GM19324 (cell line): Measurements from ENCODE around the gene LDHB.
A peak's percentile ranks its signal among the peaks of the same experiment; 100 is the strongest.
"Not testable (repeated sequence)": the region's sequence is repeated elsewhere in the genome, so short reads cannot be mapped to it uniquely, and the experiment has no call there.

Experiments
- ATAC-seq: cut with Tn5 transposase; IDR thresholded peaks from one replicate; pipeline ENCODE4 v1.9.1; 2021; ENCODE audit warnings: mild to moderate bottlenecking, moderate library complexity; ENCODE audit not compliant: unreplicated experiment, low FRiP score

Gene LDHB

GRCh38 chr12:21657326-21658077, at the start of gene LDHB:
LDHB (minus strand) TSS chr12:21657842; CDS start chr12:21654671, 3,171 bp downstream.
- ATAC-seq = peak; percentile 95

- ATAC-seq = no peak
Measured at GRCh38 chr12:21704847-21705246, 47.2 kb upstream of the LDHB start.

GRCh38 chr12:21699851-21700250, 42.2 kb upstream of the LDHB start:
- ATAC-seq = no peak

- ATAC-seq = no peak
Measured at GRCh38 chr12:21697904-21698630, 40.4 kb upstream of the LDHB start.

- ATAC-seq = no peak
Measured at GRCh38 chr12:21696625-21697024, 39.0 kb upstream of the LDHB start.

GRCh38 chr12:21695986-21696385, 38.3 kb upstream of the LDHB start:
- ATAC-seq = no peak

GRCh38 chr12:21694660-21695059, 37.0 kb upstream of the LDHB start:
- ATAC-seq = no peak

- no peak for ATAC-seq
Measured at GRCh38 chr12:21691515-21691914, 33.9 kb upstream of the LDHB start.

GRCh38 chr12:21690704-21691368, 33.2 kb upstream of the LDHB start:
- no peak for ATAC-seq

- ATAC-seq = no peak
Measured at GRCh38 chr12:21683115-21683514, 25.5 kb upstream of the LDHB start.

- ATAC-seq = no peak
Measured at GRCh38 chr12:21678959-21679358, 21.3 kb upstream of the LDHB start.

- ATAC-seq = no peak
Measured at GRCh38 chr12:21677622-21678277, 20.1 kb upstream of the LDHB start.

- ATAC-seq = no peak
Measured at GRCh38 chr12:21677204-21677603, 19.6 kb upstream of the LDHB start.

- no peak for ATAC-seq
Measured at GRCh38 chr12:21676776-21677175, 19.1 kb upstream of the LDHB start.

- no peak for ATAC-seq
Measured at GRCh38 chr12:21675641-21676040, 18.0 kb upstream of the LDHB start.

GRCh38 chr12:21675096-21675495, 17.5 kb upstream of the LDHB start:
- no peak for ATAC-seq

- ATAC-seq = not testable (repeated sequence)
Measured at GRCh38 chr12:21673830-21674552, 16.3 kb upstream of the LDHB start.

GRCh38 chr12:21672146-21672545, 14.5 kb upstream of the LDHB start:
- no peak for ATAC-seq

GRCh38 chr12:21666722-21667121, 9.1 kb upstream of the LDHB start:
- no peak for ATAC-seq

GRCh38 chr12:21665816-21666215, 8.2 kb upstream of the LDHB start:
- ATAC-seq = no peak
